NCI-H82 treated with DMSO at 0.1 percent for 48 hours (cell line): ENCODE data around the gene PPP1R36.
"Not testable (repeated sequence)": the region's sequence is repeated elsewhere in the genome, so short reads cannot be mapped to it uniquely, and the experiment has no call there.

Experiments
- DNase-seq: peaks from one replicate; lab custom pipeline; 2025; ENCODE audit not compliant: unreplicated experiment; lab: John Stamatoyannopoulos, UW

Gene PPP1R36

DNA sequence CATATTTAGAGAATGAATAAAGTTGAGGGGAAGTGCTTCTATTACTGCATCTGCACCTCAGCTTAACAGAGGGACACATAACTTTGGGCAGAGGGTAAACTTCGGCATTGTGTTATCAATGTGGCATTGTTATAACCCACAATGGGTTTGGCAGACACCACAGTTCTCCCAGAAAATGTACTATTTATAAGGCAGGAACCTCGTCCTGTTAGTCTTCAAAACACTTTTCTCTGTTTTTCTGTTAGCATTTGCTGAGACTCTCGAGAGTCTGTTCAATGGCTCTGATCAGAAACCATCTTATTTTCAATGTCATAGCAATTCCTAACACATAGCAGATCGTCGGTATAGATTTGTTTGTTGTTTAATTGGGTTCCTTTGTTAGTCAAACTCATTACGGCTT is 13.9 kb downstream of the PPP1R36 start:
- DNase-seq = no peak

DNA sequence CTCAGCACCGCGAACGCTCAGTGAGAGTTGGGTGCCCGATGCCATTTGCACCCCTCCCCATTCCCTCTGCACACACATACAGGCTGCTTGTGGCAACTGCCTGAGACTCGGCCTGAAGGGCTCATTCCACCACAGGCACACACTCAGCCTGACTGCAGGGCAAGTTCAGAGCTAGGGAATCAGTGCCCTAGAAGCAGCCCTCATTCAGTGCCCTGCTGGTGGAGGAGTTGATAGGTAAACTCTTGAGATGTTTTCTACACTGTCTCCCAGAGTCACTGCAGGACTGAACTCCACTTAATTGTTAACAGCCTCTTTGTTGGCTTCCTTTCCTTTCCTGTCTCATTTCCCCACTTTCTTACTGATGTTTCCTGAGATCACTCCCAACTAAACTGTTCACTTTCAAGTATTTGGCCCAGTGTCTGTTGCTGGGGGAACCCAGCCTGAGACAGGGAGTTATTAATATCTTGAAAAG is 16.9 kb downstream of the PPP1R36 start:
- DNase-seq = no peak

DNA sequence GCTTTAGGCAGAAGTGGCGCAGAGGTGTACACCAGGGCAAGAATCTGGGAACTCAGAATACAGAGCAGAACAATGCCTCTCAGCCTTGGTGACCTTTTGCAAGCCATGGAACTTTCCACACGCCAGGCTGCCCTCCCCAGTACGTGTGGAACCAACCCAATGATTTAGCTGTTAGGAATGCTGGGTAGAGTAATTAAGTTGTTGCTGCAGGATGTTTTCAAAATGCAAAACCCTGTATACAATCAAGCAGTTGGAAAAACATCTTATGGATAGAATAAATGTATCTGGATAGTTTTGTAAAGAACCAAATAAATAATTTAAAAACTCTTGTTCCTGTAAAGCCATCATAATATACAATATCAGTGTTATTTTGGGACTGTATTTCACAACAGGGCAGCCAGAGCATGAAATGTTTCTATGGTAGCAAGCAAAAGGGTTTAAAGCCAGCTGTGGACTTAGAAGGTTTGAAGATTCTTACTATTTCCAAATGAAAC is 19.4 kb downstream of the PPP1R36 start:
- no peak for DNase-seq

DNA sequence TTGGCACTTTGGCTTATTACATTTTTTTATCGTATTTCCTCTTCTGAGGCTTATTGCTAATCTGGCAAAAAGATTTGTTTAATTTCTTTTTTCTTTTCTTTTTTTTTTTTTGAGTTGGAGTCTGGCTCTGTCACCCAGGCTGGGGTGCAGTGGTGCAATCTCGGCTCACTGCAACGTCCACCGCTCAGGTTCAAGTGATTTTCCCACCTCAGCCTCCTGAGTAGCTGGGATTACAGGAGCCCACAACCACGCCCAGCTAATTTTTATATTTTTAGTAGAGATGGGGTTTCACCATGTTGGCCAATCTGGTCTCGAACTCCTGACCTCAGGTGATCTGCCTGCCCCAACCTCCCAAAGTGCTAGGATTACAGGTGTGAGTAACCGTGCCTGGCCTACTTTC is 19.9 kb downstream of the PPP1R36 start:
- DNase-seq = not testable (repeated sequence)

DNA sequence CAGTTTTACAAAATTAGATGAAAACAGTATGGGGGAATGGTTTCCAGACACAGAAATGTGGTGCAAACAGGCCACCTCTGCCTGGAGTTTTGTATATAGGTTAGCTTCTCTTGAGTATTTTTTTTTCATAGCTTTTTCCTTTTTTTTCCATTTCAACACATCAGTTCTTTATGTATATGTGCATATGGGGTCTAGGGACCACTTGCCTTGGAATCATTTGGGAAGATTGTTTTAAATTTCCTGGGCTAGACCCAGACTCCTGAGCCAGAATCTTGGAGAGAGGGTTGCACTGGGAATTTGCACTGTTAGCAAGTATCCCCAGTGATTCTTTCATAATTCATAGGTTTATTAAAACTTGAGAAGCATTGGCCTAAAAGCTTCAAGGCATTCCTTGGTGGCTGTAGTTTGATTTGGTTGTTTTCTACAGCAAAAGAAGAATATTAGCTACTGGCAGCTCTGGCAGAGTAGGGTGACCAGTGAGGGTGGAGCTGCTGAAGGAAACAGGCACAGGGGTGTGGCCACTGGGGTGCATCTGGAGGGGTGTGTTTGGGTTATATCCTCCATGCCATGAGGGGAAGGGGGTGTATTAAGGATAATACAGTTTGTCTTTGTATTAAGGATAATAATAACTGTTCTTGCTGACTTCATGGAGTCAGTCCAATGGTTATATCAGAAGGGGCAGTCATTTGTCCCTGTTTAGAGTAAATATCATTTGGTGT is 22.8 kb downstream of the PPP1R36 start:
- no peak for DNase-seq

DNA sequence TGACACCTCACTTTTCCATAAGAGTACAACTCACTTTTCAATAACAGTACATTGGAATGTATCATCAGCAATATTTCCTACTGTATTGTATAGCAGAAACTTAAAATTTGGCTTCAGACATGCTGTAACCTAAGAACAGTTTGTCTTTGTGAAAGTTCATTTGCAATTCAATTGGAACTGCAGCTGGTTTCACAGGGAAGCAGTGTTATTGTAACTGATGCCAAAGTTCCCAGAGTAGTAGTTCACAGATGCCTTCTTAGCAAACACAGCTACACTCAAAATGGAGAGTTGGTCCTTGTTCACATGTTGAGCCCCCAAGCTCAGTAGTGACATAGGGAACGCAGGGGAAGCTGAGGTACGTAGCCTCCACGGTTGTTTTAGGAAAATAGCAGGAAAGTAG is 23.3 kb downstream of the PPP1R36 start:
- no peak for DNase-seq

- no peak for DNase-seq
Observed at GRCh38 chr14:64574371-64575107, 24.8 kb downstream of the PPP1R36 start.

GRCh38 chr14:64577211-64577610 is 27.4 kb downstream of the PPP1R36 start:
- no peak for DNase-seq

DNA sequence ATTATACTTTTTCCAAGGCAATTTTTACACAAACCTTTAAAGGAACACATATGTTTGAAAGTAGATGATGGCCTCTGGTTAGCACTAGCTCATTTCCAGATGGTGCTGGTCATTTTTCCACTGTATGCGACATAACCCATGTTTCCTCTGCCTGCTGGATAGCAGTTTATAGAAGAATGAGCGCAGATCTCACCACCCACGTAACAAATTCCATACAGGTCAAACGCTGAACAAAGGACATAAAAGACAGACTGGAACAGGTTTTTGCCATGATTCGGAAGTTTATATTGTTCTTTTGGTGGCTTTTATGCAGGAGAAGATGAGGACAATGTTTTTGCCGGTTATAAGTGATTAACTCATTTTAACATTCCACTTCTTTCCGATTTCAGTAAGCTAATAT is 30.7 kb downstream of the PPP1R36 start:
- DNase-seq = no peak

DNA sequence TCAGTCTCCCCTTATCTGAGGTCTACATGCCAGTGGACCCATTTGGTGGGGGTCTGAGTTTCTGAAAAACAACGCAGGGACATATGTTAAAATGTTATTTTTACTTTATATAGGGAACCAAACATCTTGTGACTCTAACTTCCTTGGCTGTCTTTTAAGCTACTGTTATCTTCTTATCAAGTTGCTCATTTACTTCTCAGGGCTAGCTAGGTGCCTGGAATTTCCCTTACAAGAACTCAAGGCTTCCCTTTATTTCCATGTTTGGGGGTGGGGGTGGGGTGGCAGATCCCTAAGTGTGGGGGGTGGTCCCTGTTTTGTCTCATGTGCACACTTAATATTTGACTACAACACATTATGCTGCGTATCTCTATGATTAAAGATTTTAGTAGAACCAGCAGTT is 31.6 kb downstream of the PPP1R36 start:
- no peak for DNase-seq

DNA sequence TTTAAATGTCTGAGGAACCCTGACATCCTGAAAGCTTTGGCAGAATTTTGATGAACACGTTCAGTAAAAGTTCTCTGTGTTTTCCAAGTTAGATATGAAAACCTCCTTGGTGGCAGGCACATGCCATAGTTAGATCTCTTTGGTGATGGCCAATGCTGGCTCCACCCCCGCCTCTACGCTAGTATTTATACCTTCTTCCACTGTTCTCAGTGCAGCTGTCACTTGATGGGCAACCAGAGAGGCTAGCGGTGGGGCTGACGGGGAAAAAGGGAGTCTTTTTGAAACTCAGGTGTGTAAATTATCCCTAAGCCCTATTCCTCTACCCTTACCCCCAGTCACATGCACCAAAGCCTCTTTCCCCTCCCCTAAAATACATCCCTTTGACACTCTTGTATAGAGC is 32.1 kb downstream of the PPP1R36 start:
- DNase-seq = no peak

- DNase-seq = no peak
Observed at GRCh38 chr14:64584190-64584589, 34.4 kb downstream of the PPP1R36 start.

- no peak for DNase-seq
Observed at GRCh38 chr14:64591809-64592208, 42.0 kb downstream of the PPP1R36 start.

DNA sequence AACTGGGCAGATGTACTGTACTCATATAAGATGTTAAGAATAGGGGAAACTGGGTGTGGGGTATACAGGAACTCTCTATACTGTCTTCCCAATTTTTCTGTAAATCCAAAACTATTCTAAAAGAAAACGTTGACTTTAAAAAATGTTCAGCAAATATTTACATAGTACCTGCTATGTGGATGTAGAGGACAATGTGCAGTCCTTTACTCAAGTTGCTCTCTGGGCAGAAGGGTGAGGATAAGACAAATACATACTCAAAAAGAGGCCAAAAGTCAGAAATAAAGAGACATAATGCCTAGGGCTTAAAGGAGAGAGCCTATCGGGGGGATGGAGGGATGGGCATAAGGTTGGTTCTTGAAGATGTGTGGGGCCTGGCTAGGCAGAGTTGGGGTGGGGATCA is 44.7 kb downstream of the PPP1R36 start:
- no peak for DNase-seq

- DNase-seq = no peak
Observed at GRCh38 chr14:64598404-64598803, 48.6 kb downstream of the PPP1R36 start.

- no peak for DNase-seq
Observed at GRCh38 chr14:64601571-64601970, 51.8 kb downstream of the PPP1R36 start.

- no peak for DNase-seq
Observed at GRCh38 chr14:64602826-64603225, 53.1 kb downstream of the PPP1R36 start.

DNA sequence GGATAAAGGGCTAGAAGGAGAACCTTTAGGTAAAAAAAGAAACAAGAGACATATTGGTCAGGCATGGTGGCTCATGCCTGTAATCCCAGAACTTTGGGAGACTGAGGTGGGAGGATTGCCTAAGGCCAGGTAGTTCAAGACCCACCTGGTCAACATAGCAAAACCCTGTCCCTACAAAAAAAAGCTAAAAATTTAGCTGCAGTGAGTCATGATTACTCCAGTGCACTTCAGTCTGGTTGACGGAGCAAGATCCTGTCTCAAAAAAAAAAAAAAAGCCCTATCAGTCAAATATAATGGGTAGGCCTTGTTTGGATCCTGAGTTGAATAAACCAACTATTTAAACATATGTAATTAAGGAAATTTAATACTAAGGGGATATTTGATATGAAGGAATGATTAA is 54.2 kb downstream of the PPP1R36 start:
- DNase-seq = no peak

GRCh38 chr14:64604881-64605280 is 55.1 kb downstream of the PPP1R36 start:
- no peak for DNase-seq

- no peak for DNase-seq
Observed at GRCh38 chr14:64605926-64606685, 56.3 kb downstream of the PPP1R36 start.

- no peak for DNase-seq
Observed at GRCh38 chr14:64610049-64610746, 60.4 kb downstream of the PPP1R36 start.
